ENCODE measurements around the gene SV2B.

SV2B gene

DNA sequence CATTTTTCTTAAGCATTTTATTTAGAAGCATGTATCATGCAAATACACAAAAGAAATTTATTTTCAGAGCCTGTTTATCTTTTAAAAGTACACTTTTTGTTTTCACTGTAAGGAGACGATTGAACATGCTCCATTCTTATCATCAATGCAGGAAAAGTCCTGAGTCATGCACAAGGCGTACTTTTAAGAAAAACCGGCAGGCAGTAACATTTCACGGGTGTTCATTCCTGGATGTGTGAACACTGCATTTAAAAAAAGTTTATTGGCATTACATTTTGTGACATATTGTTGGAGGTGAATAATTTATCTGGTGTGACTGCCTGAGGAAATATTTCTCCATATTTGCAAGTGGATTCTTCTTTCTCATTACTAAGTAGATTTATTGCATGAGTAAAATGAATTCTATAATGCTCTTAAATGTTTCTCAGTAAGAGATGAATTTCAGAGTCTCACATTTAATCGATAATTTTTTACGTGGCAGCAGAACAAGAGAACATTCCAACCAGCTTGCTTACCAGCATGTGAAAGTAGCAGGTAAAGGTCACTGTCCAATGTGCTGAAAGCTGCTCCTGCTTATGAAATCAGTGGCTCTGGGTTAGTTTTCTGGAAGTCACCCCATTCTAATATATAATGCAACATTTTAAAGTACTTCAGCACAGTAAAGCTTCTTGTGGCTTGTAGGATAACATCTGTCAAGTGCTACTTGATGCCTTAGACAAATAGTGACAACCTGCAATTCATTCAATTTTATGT is 87.0 kb downstream of the SV2B start:
- DNase-seq (ENCODE audit: low read depth in 3 of 3, low spot score in 1 of 3) = no peak

DNA sequence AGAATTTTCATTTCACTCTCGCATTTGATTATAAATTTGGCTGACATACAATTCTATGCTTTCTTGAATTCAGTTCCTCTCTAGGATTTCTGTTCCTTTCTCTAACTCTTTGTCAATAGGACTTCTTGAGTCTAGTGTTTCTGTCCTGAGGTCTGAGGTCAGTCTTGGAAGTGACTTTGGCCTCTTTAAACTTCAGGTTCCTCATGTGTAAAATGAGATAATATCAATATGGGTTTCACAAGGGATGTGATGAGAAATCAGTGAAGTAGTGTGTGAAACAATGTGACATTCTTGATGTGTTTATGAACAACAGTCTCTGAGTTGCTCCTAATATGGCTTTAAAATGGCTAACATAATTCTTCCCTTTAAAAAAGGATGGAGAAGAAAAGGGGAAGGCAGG is 92.2 kb downstream of the SV2B start:
- DNase-seq (ENCODE audit: low read depth in 3 of 3, low spot score in 1 of 3) = no peak

DNA sequence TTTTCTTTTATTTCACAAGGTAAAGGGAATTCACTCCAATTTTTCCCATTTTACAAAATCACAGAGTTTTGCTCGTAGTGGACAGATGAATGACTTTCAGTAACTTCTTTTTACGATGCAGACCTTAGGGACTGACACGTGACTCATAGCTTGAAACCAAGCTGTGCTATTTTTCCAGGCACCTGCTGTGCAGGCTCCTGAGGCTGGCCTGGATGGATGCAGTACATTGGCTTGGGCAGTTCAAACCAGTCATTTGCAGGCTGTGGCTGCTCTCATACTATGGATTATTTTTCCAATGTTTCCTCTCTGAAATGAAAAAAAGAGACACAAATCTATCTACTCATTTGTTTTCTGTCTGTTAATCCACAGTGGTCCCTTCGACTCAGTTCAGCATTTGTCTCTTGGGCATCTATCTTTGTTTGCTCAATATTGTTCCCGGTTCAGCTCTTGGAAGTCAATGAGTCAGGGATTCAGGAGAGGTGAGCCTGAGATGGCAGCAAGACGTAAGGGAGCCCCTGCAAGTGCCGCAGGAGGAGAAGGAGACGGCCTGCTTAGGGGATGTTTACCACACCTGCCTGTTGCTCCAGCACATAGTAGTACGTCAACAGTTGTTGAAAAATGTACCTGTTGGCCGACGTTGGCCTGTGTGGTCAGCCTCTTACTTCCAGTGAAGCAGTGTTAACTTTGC is 92.8 kb downstream of the SV2B start:
- DNase-seq (ENCODE audit: low read depth in 3 of 3, low spot score in 1 of 3) = no peak

DNA sequence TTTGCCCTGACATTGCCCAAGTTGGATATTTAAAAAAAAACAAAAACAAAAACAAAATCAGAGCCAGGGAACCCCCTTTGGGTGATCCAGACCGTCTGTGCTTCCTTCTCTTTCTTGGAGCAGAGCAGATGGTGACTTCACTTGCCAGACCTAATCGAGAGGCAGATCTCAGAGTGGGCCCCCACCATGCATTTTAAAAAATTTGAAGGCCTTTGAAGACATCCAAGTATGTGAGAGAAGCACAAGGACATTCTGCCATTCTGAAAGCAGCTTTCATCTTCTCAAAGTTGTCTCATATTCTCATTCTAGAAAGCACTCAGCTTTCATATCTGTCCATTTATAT is 93.3 kb downstream of the SV2B start:
- DNase-seq (ENCODE audit: low read depth in 3 of 3, low spot score in 1 of 3) = no peak

DNA sequence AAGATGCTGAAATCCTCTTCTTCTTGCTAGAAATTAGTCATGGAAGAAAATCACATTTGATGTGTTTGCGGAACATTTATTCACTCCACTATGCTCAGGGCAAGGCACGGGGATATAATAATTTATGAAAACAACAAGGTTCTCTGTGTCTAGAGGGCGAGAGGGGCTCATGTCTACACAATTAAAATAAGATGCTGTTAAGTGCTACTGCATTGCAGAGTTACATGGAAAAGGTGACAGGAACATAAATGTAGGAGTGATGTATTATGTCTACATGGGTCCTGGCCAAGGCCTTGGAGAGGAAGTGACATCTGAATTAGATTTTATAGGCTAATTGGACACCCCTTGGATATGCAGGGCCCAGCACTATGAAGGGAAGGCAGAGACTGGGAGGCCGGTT is 96.1 kb downstream of the SV2B start:
- no peak for DNase-seq (ENCODE audit: low read depth in 3 of 3, low spot score in 1 of 3)

DNA sequence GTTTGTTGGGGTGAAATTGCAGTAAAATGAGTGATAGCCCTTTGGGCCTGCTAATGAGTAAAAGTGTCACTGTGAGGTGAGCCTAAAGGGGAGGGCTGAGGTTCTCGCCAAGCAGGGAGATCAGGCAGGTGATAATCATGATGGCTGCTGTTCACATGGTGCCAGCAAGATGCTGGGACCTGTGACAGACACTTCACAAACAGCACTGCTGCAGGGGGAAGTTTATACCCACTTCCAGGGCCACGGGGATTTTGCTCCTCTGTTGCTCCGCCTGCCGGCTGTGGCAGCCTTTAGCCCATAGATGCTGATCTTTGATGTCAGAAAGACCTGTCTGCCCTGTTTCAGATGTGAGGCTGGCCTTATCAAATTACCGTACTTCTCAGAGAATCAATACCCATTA is 96.7 kb downstream of the SV2B start:
- DNase-seq (ENCODE audit: low read depth in 3 of 3, low spot score in 1 of 3) = no peak

DNA sequence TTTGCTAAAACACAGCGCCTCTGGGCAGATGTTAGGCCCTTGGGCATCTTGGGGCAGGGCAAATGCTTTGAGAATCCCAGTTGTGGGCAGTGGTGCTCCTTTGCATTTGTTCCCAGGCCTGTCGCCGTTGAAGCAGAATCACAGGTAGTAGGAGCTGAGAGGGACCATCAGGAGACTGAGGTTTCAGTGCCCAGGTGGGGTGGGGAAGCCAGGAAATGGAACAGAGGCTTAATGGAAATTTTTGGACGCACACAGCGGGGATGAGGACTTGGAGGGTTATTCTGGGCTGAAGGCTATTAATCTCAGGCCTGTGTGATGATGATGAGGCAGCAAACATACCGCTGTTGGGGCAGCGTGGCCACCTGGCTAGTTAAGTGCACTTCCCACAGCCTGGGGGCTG is 99.5 kb downstream of the SV2B start:
- no peak for DNase-seq (ENCODE audit: low read depth in 3 of 3, low spot score in 1 of 3)

DNA sequence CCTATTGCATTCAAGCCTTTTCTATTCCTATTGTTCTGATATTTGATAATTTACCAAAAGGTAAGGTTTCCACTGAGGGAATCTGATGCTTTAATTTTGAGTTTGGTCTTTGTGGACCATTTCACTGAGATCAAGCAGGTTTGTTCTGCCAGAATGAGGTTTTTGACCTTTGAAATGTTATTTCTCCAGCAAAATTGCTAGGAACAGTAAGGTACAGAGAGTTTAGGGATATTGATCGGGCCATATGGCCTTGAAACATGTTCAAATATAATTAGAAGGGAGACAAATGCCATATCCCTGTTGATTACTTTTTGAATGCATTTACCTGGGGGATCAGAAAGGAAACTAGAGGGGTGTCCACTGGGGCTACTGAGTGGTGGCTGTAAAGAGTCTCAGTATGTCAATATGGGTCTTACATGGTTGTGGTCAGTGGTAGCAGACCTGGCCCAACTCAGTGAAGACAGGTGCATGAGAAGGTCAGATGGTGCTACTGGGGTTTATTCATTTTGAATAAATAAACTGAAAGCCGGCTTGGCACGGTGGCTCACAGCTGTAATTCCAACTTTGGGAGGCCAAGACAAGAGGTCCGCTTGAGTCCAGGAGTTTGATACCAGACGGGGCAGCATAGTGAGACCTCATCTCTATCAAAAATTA is 100.2 kb downstream of the SV2B start:
- DNase-seq (ENCODE audit: low read depth in 3 of 3, low spot score in 1 of 3) = no peak

DNA sequence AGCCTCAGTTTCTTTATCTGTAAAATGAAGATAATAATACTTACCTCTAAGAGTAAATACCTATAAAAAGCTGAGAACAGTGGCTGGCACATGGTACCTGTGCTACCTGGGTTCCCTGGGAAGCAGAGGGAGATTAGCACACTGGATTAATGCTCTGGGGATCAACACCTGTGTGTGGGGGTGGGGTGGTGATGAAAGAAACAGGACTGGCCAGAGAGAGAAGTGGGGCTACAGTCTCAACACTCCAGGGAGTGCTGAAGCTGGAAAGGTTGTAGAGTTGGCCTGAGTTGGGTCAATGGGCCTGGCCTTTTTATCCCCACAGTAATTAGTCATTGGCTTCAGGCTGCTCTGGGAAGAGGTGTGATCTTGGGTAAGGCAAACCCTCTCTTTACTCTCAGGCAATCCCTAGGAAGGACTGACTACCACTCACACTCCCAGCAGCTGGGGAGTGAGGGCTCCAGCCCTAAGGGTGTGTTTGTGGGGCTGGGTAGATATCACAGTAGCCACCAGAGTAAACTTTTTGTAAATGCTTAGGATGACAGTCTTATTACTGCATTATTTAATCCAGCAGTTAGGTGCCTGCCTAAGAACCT is 102.5 kb downstream of the SV2B start:
- DNase-seq (ENCODE audit: low read depth in 3 of 3, low spot score in 1 of 3) = no peak

DNA sequence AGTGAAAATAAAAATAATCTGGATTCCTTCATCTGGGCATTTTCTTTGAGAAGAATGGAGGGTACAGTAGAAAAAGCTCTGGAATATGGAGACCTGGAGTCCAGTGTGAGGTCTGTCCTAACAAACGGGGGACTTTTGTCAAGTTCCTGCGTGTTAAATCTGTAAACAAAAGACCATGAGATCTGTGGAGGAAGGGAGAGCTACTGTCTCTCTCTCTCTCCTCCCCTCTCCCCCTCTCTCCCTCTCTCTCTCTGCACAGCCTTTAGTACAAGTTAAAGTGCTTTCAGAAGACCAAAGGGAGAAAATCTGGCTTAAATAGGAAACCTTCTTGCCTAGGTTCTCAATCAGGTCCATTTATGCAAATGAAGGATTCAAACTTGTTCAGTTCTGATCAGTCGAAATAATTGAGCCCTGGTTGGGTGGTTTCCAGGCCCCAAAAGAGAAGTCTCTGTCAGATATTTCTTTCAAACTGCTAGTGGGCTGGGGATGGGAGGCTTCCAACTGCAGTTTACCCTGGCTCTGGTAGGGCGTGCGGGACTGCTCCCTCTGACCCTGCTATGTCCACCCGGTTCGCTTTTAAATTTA is 103.7 kb downstream of the SV2B start:
- DNase-seq (ENCODE audit: low read depth in 3 of 3, low spot score in 1 of 3) = no peak

DNA sequence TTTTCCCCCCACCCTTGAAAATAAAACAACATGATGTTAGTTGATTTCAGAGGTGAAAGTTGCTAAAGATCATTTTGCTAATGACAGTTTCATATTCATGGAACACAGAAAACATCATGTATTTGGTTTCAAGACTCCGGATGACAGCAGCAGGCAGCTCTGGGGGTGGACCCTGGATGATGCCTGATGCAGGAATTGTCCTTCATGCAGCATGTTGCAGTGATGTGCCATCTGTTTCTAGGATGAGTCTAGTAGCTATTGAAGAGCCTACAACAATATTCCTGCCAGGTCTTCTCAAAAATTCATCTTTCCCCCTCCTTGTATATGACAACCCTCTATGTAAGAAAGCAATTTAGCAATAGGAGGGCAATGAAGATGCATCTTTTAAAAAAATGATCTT is 108.3 kb downstream of the SV2B start:
- no peak for DNase-seq (ENCODE audit: low read depth in 3 of 3, low spot score in 1 of 3)

DNA sequence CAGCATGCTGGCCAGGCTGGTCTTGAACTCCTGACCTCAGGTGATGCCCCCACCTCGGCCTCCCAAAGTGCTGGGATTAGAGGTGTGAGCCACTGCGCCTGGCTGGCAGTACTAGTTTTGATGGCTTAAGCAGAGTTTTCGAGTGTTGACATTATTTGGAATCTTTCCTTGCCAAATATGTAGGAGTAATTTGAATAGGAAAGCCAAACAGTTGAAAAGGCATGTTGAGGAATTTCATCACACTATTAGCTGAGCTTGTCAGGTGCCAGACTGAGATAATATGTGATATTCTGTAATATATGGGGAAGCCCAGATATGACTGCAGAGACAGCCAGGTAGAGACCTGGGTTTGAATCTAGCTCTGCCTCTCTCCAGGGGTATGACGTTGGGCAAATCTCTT is 109.3 kb downstream of the SV2B start:
- no peak for DNase-seq (ENCODE audit: low read depth in 3 of 3, low spot score in 1 of 3)

DNA sequence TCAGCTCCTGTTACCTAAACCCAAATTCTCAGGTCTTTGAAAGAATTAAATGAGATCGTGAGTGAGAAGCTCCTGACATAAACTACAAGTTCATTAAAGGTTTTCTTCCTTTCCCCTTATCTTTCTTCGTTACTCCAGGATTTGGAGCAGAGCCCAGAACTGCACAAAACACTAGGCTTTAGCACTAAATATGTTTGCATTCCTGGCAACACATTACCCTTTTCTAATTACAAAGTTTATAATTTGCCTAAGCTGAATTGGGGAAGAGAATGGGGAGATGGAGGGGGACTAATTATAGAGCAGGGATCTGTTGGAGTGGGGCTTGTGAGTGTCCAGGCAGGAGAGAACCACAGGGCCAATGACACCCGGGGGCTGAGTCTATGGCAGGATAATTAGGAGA is 109.7 kb downstream of the SV2B start:
- no peak for DNase-seq (ENCODE audit: low read depth in 3 of 3, low spot score in 1 of 3)

DNA sequence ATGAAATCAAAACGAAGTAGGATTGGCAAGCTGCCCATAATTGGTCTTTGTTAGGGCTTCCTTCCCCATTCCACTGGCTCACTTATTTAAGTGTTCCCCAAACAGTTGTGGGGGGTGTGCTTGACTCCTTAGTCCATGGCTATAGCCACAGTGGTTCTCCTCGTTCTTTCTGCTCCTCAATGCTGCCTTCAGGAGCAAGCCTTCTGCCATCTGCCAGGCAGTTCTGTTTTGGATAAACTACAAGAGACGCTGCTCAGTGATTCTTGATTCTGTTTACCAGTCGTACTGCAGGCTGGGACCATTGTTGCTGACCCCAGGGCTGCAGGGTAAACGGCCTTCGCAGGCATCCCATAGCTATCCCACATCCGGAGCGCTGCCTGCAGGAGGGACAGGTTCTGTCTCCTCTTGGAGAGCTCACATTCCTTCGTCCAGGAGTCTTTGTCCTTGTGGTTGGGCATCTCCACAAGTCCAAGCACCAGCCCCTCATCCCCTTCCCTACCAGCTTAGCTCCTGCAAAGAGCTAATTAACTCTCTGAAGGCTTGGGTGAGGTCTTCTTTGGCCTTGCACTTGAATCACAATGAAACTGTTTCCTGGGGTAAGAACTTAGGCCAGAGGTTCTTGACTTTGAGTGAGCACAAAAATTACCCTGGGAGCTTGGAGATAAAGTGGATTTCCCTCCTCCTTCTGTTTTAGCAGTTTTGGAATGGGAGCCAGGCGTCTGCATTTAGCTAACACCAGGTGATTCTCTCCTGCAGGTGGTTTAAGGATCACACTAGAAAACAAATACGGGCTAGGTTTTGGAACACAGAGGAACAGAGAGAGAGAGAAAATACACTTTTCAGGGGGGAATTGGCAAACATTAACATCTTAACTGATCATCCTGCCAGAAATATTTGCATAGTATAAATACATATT is 114.9 kb downstream of the SV2B start:
- DNase-seq (ENCODE audit: low read depth in 3 of 3, low spot score in 1 of 3) = no peak

DNA sequence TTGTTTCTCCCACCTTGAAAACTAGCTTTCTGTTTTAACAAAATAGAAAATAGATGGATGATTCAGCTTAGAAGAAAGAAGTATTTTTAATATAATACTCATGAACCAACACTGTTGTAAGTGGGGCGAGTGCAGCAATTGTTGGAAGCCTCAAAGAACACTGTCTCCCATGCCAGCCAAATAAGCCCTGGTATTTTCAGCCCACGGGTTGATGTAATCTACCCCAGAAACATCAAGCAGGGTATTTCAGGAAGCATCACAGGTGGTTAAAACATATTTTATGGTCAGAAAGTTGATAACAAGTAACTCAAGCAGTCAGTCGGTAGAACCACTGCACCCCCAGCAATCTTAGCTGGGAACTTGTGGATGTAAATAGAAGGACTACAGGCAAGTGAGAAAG is 115.9 kb downstream of the SV2B start:
- no peak for DNase-seq (ENCODE audit: low read depth in 3 of 3, low spot score in 1 of 3)

DNA sequence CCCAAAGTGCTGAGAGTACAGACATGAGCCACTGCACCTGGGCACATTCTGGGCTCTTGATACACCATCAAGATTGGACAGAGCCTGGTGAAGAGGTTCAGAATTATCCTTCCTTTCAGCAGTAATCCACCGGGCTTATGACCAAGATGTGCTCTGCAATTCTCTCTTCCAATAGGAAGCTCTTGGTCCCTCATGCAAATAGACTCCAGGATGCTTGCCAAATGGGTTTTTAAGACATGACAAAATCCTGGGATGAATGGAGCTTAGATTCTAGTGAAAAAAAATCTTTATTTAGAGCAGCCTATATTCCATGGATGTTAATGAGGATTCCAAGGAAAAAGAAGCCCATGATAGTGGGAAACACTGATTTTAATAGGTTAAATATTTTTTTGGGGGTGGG is 119.1 kb downstream of the SV2B start:
- DNase-seq (ENCODE audit: low read depth in 3 of 3, low spot score in 1 of 3) = no peak

DNA sequence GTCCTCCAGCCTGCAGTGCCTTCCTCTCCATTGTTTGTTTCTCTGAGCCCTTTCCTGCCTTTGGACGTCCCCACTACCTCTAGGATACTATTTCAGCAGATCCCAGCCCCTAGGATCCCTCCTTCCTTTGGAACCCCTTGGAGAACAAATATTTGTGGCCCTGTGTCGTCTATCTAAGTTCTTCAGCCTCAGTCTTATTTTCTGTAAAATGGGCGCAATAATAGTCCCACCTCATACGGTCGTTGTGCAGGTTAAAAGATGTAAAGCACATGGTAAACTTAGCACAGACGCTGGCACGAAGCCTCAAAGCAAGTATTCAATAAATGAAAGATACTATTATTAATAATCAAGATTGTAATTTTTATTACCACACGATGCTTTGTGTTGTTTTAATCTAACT is 122.0 kb downstream of the SV2B start:
- DNase-seq (ENCODE audit: low read depth in 3 of 3, low spot score in 1 of 3) = no peak

DNA sequence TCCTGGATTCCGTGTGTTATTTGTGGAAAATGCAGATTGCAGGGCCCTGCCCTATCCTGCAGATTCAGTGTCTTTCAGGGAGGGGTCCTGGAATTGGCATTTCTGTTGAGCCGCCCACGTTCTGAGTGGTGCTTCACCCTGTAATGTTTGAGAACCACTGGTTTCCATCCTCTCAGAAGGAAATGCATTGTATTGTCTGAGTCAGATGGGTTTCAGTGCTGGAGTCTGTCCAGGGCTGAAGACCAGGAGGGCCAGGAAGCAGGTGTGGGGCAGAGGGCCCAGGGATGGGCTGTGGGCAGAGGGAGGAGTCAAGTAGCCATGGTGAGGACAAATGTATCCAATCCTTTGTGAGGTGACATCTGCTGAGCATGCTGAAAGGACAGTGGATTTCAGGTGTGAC is 123.8 kb downstream of the SV2B start:
- no peak for DNase-seq (ENCODE audit: low read depth in 3 of 3, low spot score in 1 of 3)

DNA sequence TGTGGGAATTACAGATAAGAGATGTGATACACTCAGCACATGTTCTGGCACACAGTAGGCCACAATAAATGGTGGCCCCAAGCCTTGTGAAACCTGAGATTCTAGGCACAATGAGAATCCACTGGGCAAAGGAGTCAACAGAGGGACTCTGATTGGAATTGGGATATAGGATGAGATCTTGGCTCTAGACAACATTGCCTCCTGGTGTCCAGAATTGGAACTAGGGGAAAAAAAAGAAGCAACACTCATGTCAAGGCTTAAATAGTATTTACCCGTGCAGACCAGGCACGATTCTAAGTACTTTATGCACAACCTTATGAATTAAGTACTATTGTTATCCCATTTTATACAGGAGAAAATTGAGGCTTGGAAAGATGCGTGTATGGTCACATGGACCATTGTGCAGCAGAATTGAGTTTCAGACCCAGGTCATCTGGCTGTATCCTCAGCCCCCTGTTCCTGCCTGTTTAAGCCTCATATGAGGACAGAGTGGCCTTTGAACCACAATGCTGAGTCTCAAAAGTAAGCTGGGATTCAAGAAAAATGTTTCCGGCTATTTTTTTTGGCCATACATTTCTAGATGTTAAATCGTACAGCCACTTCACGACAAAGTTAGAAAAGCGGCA is 124.8 kb downstream of the SV2B start:
- no peak for DNase-seq (ENCODE audit: low read depth in 3 of 3, low spot score in 1 of 3)

DNA sequence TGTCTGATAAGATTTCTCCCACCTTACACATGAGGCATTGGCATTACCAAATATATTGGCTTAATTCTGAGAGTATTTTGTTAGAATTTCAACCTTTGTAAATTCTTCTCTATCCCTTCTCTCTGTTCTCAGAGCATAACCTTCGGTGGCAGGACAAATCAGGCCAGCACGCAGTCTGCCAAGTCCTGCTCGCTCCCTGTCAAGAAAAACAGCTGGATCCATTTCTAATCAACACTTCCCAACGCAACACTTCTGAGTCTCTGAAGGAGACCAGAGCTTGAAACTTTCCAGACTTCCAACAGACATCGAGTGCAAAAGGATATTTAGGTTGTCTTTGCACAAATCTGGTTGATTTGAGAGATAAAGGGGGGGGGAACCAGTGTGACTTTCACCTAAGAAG is 125.7 kb downstream of the SV2B start:
- no peak for DNase-seq (ENCODE audit: low read depth in 3 of 3, low spot score in 1 of 3)

All from stimulated activated CD4-positive, alpha-beta T cell treated with anti-CD3 and anti-CD28 coated beads, TNF-alpha, amount 100 ng/mL, for 1 hour (primary cell).